Liver (tissue), 9 donors: ENCODE measurements around the gene PHF12. TPM values are rescaled to one million over a fixed set of nuclear protein-coding genes. Genes with fewer than 3 reads are reported as not detected.

Experiments used
- DNase-seq: peaks from one replicate; pipeline ENCODE4 v3.0.0-alpha.2; 2017; ENCODE audit warnings: low spot score
- H3K27ac ChIP-seq, 2 donors: one replicate each; pipeline ENCODE4 v1.7.0; 2013; ENCODE audit warnings: inconsistent platforms in 2 of 2, low read length in 2 of 2, control low read depth in 1 of 2, low read depth in 1 of 2, mild to moderate bottlenecking in 1 of 2
- H3K27me3 ChIP-seq, 4 donors: one replicate each; pipeline versions ENCODE4 v1.6.1 to v1.7.0; 2013; ENCODE audit warnings: low read length in 3 of 4, inconsistent platforms in 1 of 4, mild to moderate bottlenecking in 1 of 4, moderate library complexity in 1 of 4; ENCODE audit not compliant: control insufficient read depth in 4 of 4, insufficient read depth in 4 of 4
- H3K36me3 ChIP-seq, 4 donors: one replicate each; pipeline versions ENCODE4 v1.6.1 to v1.7.0; 2013; ENCODE audit warnings: low read length in 3 of 4, mild to moderate bottlenecking in 3 of 4, low read depth in 1 of 4, moderate library complexity in 1 of 4; ENCODE audit not compliant: control insufficient read depth in 4 of 4, insufficient read depth in 3 of 4
- H3K4me1 ChIP-seq, 4 donors: one replicate each; pipeline versions ENCODE4 v1.6.1 to v1.7.0; 2013; ENCODE audit warnings: low read length in 3 of 4, mild to moderate bottlenecking in 3 of 4, moderate library complexity in 1 of 4; ENCODE audit not compliant: control insufficient read depth in 4 of 4, insufficient read depth in 4 of 4
- H3K4me3 ChIP-seq, 3 donors: one replicate each; pipeline versions ENCODE4 v1.6.1 to v1.7.0; 2013; ENCODE audit warnings: low read length in 3 of 3, control low read depth in 1 of 3, low read depth in 1 of 3, mild to moderate bottlenecking in 1 of 3
- H3K9ac ChIP-seq, 2 donors: one replicate each; pipeline ENCODE4 v1.7.0; 2013; ENCODE audit warnings: low read length in 2 of 2, mild to moderate bottlenecking in 2 of 2, moderate library complexity in 2 of 2, control low read depth in 1 of 2, low read depth in 1 of 2
- H3K9me3 ChIP-seq, 4 donors: one replicate each; pipeline versions ENCODE4 v1.6.1 to v1.7.0; 2013; ENCODE audit warnings: low read length in 3 of 4; ENCODE audit not compliant: control insufficient read depth in 4 of 4
- EGR1 ChIP-seq, 2 donors: IDR thresholded peaks; 2 replicates each; pipeline ENCODE4 v1.6.1; 2016 to 2018; ENCODE audit warnings: antibody characterized with exemption in 2 of 2, low read depth in 2 of 2
- FOXA1 ChIP-seq: IDR thresholded peaks from 2 replicates; pipeline ENCODE4 v1.6.1; 2016; ENCODE audit warnings: antibody characterized with exemption
- FOXA2 ChIP-seq: IDR thresholded peaks from 2 replicates; pipeline ENCODE4 v1.6.1; 2016; ENCODE audit warnings: antibody characterized with exemption
- GABPA ChIP-seq, 2 donors: IDR thresholded peaks in 1 of 2; conservative IDR thresholded peaks in 1 of 2; 2 replicates each; pipeline ENCODE4 v1.6.1; 2016; ENCODE audit warnings: antibody characterized with exemption in 2 of 2, mild to moderate bottlenecking in 1 of 2, moderate library complexity in 1 of 2
- HNF4A ChIP-seq, 2 donors: conservative IDR thresholded peaks; 2 replicates each; pipeline ENCODE4 v1.6.1; 2016; ENCODE audit warnings: antibody characterized with exemption in 2 of 2, mild to moderate bottlenecking in 2 of 2
- HNF4G ChIP-seq: IDR thresholded peaks from 2 replicates; pipeline ENCODE4 v1.6.1; 2016; ENCODE audit warnings: antibody characterized with exemption
- JUND ChIP-seq, 2 donors: IDR thresholded peaks; 2 replicates each; pipeline ENCODE4 v1.6.1; 2016; ENCODE audit warnings: antibody characterized with exemption in 2 of 2
- NR2F2 ChIP-seq: IDR thresholded peaks from 2 replicates; pipeline ENCODE4 v1.6.1; 2016; ENCODE audit warnings: antibody characterized with exemption
- RAD21 ChIP-seq, 2 donors: IDR thresholded peaks; 2 replicates each; pipeline ENCODE4 v1.6.1; 2016; ENCODE audit warnings: antibody characterized with exemption in 2 of 2, mild to moderate bottlenecking in 2 of 2
- RXRA ChIP-seq, 2 donors: IDR thresholded peaks; 2 replicates each; pipeline ENCODE4 v1.6.1; 2017 to 2018; ENCODE audit warnings: antibody characterized with exemption in 2 of 2, mild to moderate bottlenecking in 1 of 2
- SP1 ChIP-seq: IDR thresholded peaks from 2 replicates; pipeline ENCODE4 v1.6.1; 2018; ENCODE audit warnings: antibody characterized with exemption, mild to moderate bottlenecking
- TAF1 ChIP-seq: conservative IDR thresholded peaks from 2 replicates; pipeline ENCODE4 v1.6.1; 2016; ENCODE audit warnings: antibody characterized with exemption, mild to moderate bottlenecking
- YY1 ChIP-seq: IDR thresholded peaks from 2 replicates; pipeline ENCODE4 v1.6.1; 2016; ENCODE audit warnings: antibody characterized with exemption, mild to moderate bottlenecking
- WGBS: extraction: QIAGEN DNeasy Blood & Tissue Kit; methylation state at CpG from one replicate; pipeline ENCODE4 v1.1.7; 2013; 5-methylcytosine and 5-hydroxymethylcytosine counted together
- polyA plus RNA-seq, 2 donors: library from polyadenylated mRNA; stranded (reverse) in 1 of 2; unstranded in 1 of 2; fragments of 200-250 nt in 1 of 2; fragments of >200 nt in 1 of 2; fragmentation: Nextera tagmentation in 1 of 2; extraction: Ambion mirVana in 1 of 2; gene quantifications; one replicate each; pipeline versions ENCODE4 v1.2.1 to v1.2.3, GENCODE V29; 2013 to 2015
- total RNA-seq, 2 donors: library from RNA; depleted of rRNA; stranded (reverse); fragments of >200 nt; gene quantifications; one replicate each; pipeline ENCODE4 v1.2.3, GENCODE V29; 2014
- TF ChIP-seq, protein P1 (sequence below): IDR thresholded peaks from 2 replicates; pipeline ENCODE4 v1.6.1; 2016; ENCODE audit warnings: antibody characterized with exemption
- TF ChIP-seq, protein P2 (sequence below): IDR thresholded peaks from 2 replicates; pipeline ENCODE4 v1.6.1; 2016; ENCODE audit warnings: antibody characterized with exemption, mild to moderate bottlenecking
- TF ChIP-seq, protein P3 (sequence below): IDR thresholded peaks from 2 replicates; pipeline ENCODE4 v1.6.1; 2016; ENCODE audit warnings: antibody characterized with exemption
- TF ChIP-seq, protein P4 (sequence below): fragments of 150-350 bp; IDR thresholded peaks from 2 replicates; pipeline ENCODE4 v1.5.1; 2017; ENCODE audit warnings: improper control_type of control experiment, low read depth, low read length; ENCODE audit not compliant: missing input control
- TF ChIP-seq, protein P5 (sequence below): IDR thresholded peaks from 2 replicates; pipeline ENCODE4 v1.6.1; 2016; ENCODE audit warnings: antibody characterized with exemption
- donor health status: healthy.
- donor health status: healthy.
- donor health status: healthy.
- donor health status: healthy.
- donor health status: healthy.

Gene PHF12
- total RNA-seq (10 to 100 TPM; 15.5 to 21.3 TPM), polyA plus RNA-seq (1 to 10 TPM; 4.3 to 7.9 TPM)

DNA sequence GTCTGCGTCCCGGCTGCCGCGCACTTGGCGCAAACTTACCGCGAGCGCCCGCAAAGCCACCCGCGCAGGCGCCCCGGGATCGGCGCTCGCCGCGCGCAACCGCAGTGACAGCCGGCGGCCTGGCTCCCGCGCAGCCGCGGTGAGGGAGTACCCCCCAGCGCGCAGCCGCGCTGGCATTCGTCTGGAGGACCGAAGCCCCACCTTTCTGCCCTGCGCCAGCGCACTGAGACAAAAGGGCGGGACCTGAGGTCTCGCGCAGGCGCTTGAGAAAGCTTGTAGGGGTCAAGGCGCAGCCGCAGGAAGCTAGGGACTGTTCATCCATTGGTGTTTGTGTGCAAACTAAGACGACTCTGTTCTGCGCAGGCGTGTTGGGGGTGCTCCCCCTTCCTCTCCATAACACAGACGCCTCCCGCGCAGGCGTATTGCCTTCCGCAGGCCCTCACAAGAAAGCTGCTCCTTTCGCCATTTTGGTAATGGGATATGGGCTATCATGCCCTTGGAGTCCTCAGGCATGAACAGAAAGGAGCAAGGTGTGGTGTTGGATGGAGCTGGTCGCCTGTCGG, at the start of gene PHF12:
Gene PHF12, minus strand, starts transcription at position 91 of the 563 bp plus-strand sequence. CDS start 558 bp downstream, outside the sequence.
- WGBS: under 1% methylated on average over 51 of the region's 51 CpGs
- TF ChIP-seq TAF1: no peak
- peak; percentile 27 to 64 for TF ChIP-seq EGR1 (IDR thresholded peaks at IDR 0.05; ENCODE audit: low read depth in 2 of 2)
- TF ChIP-seq GABPA (IDR thresholded peaks at IDR 0.05 in 1 of 2, conservative IDR thresholded peaks at IDR 0.05 in 1 of 2): peak in 1 of 2 donors; percentile 47
- TF ChIP-seq RXRA (IDR thresholded peaks at IDR 0.05): peak; percentile 6 to 33
- no peak for TF ChIP-seq RAD21 (IDR thresholded peaks at IDR 0.05)
- TF ChIP-seq, protein P1, sequence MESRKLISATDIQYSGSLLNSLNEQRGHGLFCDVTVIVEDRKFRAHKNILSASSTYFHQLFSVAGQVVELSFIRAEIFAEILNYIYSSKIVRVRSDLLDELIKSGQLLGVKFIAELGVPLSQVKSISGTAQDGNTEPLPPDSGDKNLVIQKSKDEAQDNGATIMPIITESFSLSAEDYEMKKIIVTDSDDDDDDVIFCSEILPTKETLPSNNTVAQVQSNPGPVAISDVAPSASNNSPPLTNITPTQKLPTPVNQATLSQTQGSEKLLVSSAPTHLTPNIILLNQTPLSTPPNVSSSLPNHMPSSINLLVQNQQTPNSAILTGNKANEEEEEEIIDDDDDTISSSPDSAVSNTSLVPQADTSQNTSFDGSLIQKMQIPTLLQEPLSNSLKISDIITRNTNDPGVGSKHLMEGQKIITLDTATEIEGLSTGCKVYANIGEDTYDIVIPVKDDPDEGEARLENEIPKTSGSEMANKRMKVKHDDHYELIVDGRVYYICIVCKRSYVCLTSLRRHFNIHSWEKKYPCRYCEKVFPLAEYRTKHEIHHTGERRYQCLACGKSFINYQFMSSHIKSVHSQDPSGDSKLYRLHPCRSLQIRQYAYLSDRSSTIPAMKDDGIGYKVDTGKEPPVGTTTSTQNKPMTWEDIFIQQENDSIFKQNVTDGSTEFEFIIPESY: peak; percentile 93

DNA sequence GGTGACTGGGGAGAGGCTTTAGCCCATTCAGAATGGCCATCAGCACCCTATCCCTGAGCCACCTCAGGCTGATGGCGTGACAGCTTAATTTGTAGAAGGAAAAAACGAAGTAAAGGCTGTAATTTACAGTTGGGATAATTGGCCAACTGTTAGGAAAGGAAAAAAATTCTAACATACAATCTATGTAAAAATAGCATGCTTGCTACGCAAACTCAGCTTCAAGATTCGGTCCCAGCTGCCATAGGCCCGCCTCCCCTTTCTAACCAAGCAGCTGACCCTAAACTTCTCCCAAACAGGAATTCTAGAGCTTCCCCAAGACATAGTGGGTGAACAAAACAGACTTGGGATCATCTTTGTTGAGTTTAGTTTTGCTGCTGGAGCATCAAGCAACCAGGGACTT, 49.7 kb upstream of the PHF12 start:
- H3K4me1 ChIP-seq: peaks cover 0 to 1% (median under 1%) of the 10 kb centered on the region in 4 donors
- H3K9me3 ChIP-seq: no peaks in the 10 kb centered on the region
- TF ChIP-seq EGR1 (IDR thresholded peaks at IDR 0.05; ENCODE audit: low read depth in 2 of 2): no peak
- TF ChIP-seq, protein P2, sequence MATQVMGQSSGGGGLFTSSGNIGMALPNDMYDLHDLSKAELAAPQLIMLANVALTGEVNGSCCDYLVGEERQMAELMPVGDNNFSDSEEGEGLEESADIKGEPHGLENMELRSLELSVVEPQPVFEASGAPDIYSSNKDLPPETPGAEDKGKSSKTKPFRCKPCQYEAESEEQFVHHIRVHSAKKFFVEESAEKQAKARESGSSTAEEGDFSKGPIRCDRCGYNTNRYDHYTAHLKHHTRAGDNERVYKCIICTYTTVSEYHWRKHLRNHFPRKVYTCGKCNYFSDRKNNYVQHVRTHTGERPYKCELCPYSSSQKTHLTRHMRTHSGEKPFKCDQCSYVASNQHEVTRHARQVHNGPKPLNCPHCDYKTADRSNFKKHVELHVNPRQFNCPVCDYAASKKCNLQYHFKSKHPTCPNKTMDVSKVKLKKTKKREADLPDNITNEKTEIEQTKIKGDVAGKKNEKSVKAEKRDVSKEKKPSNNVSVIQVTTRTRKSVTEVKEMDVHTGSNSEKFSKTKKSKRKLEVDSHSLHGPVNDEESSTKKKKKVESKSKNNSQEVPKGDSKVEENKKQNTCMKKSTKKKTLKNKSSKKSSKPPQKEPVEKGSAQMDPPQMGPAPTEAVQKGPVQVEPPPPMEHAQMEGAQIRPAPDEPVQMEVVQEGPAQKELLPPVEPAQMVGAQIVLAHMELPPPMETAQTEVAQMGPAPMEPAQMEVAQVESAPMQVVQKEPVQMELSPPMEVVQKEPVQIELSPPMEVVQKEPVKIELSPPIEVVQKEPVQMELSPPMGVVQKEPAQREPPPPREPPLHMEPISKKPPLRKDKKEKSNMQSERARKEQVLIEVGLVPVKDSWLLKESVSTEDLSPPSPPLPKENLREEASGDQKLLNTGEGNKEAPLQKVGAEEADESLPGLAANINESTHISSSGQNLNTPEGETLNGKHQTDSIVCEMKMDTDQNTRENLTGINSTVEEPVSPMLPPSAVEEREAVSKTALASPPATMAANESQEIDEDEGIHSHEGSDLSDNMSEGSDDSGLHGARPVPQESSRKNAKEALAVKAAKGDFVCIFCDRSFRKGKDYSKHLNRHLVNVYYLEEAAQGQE: no peak
- no peak for TF ChIP-seq SP1
- no peak for TF ChIP-seq HNF4A (conservative IDR thresholded peaks at IDR 0.05)
- TF ChIP-seq RAD21 (IDR thresholded peaks at IDR 0.05): no peak
- TF ChIP-seq, protein P3, sequence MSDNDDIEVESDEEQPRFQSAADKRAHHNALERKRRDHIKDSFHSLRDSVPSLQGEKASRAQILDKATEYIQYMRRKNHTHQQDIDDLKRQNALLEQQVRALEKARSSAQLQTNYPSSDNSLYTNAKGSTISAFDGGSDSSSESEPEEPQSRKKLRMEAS: no peak
- TF ChIP-seq, protein P4, sequence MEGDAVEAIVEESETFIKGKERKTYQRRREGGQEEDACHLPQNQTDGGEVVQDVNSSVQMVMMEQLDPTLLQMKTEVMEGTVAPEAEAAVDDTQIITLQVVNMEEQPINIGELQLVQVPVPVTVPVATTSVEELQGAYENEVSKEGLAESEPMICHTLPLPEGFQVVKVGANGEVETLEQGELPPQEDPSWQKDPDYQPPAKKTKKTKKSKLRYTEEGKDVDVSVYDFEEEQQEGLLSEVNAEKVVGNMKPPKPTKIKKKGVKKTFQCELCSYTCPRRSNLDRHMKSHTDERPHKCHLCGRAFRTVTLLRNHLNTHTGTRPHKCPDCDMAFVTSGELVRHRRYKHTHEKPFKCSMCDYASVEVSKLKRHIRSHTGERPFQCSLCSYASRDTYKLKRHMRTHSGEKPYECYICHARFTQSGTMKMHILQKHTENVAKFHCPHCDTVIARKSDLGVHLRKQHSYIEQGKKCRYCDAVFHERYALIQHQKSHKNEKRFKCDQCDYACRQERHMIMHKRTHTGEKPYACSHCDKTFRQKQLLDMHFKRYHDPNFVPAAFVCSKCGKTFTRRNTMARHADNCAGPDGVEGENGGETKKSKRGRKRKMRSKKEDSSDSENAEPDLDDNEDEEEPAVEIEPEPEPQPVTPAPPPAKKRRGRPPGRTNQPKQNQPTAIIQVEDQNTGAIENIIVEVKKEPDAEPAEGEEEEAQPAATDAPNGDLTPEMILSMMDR: no peak
- no peak for TF ChIP-seq FOXA1
- no peak for TF ChIP-seq FOXA2
- no peak for TF ChIP-seq HNF4G
- TF ChIP-seq, protein P1: no peak
- no peak for TF ChIP-seq RXRA (IDR thresholded peaks at IDR 0.05)
- no peak for TF ChIP-seq JUND (IDR thresholded peaks at IDR 0.05)
- TF ChIP-seq GABPA (IDR thresholded peaks at IDR 0.05 in 1 of 2, conservative IDR thresholded peaks at IDR 0.05 in 1 of 2): no peak
- TF ChIP-seq, protein P5, sequence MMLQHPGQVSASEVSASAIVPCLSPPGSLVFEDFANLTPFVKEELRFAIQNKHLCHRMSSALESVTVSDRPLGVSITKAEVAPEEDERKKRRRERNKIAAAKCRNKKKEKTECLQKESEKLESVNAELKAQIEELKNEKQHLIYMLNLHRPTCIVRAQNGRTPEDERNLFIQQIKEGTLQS: no peak
- no peak for TF ChIP-seq YY1
- no peak for TF ChIP-seq TAF1
- TF ChIP-seq NR2F2: no peak
- peaks cover 0 to 8% (median 3%) of the 10 kb centered on the region in 4 donors for H3K27me3 ChIP-seq
- 88% methylated on average over 5 of the region's 5 CpGs for WGBS
- H3K9ac ChIP-seq: no peak overlapping the region
- H3K4me3 ChIP-seq: no peak overlapping the region
- H3K27ac ChIP-seq: no peak overlapping the region
- no peaks in the 10 kb centered on the region for H3K36me3 ChIP-seq
- DNase-seq: no peak

More for the DNA sequence above, at the start of gene PHF12:
- peak; percentile 95 for DNase-seq
- Histone ChIP-seq H3K27ac (peak within 1 kb of the TSS; percentile 95 to 99), H3K36me3 (no peaks in the 10 kb centered on the region), H3K9me3 (no peaks in the 10 kb centered on the region), H3K4me3 (peak within 1 kb of the TSS; percentile 80 to 94 (median 94)), H3K9ac (peak within 1 kb of the TSS; percentile 78 to 88), H3K27me3 (no peaks in the 10 kb centered on the region), H3K4me1 (peaks cover 3 to 28% (median 22%) of the 10 kb centered on the region in 4 donors)
